Activated CD4-positive, alpha-beta memory T cell treated with anti-CD3 and anti-CD28 coated beads for 36 hours (primary cell): ENCODE results near the gene PRKAG3. TPM values are rescaled to one million over a fixed set of nuclear protein-coding genes. Genes with fewer than 3 reads are reported as not detected.

Experiments
- CTCF ChIA-PET: fragments of 350-600 bp; sonication (Branson Sonifier 250); formaldehyde crosslinking; loops from one replicate; lab custom pipeline; 2021; ENCODE audit warnings: antibody characterized with exemption, inconsistent platforms; lab: Charles Lee
- POLR2A ChIA-PET: fragments of 350-600 bp; sonication (Branson Sonifier 250); formaldehyde crosslinking; loops from one replicate; lab custom pipeline; 2021; ENCODE audit warnings: antibody characterized with exemption; lab: Charles Lee
- DNase-seq: peaks from one replicate; pipeline ENCODE4 v3.0.0-alpha.2; 2020
- H3K27ac Mint-ChIP-seq: one replicate; pipeline ENCODE4 v1.8.0; 2021; ENCODE audit warnings: mixed read lengths
- H3K27me3 Mint-ChIP-seq: one replicate; pipeline ENCODE4 v1.8.0; 2021; ENCODE audit warnings: mixed read lengths
- H3K36me3 Mint-ChIP-seq: one replicate; pipeline ENCODE4 v1.8.0; 2021; ENCODE audit warnings: mixed read lengths
- H3K4me1 Mint-ChIP-seq: one replicate; pipeline ENCODE4 v1.8.0; 2021; ENCODE audit warnings: low read depth, mixed read lengths
- H3K4me3 Mint-ChIP-seq: one replicate; pipeline ENCODE4 v1.8.0; 2021; ENCODE audit warnings: mild to moderate bottlenecking, mixed read lengths
- H3K9me3 Mint-ChIP-seq: one replicate; pipeline ENCODE4 v1.8.0; 2021; ENCODE audit warnings: mixed read lengths
- intact Hi-C: fragments of 100-400 bp; cut with micrococcal nuclease; formaldehyde crosslinking; loops from one replicate; pipeline ENCODE4 v1.15.1; 2023
- total RNA-seq, 2 experiments: library from RNA; stranded (reverse); gene quantifications; one replicate each; pipeline ENCODE4 v1.2.3, GENCODE V29; 2021

The PRKAG3 gene
- total RNA-seq: not detected

- no peak within 1 kb of the TSS for H3K4me3 Mint-ChIP-seq
- no peaks in the 10 kb centered on the region for H3K9me3 Mint-ChIP-seq
- no peaks in the 10 kb centered on the region for H3K36me3 Mint-ChIP-seq
- H3K4me1 Mint-ChIP-seq: no peaks in the 10 kb centered on the region
- ChIA-PET POLR2A (no interaction called here), CTCF (interaction anchor here (0.6 kb wide), 1 partner anchor 13 kb away, joined by 3 read pairs; no protein-coding TSS in a partner anchor)
- DNase-seq: no peak
- intact Hi-C loops: no loop called here
- no peak within 1 kb of the TSS for H3K27ac Mint-ChIP-seq
- peaks cover 30% of the 10 kb centered on the region for H3K27me3 Mint-ChIP-seq
Measured at GRCh38 chr2:218831378-218831990, at the start of gene PRKAG3. PRKAG3 (minus strand) TSS chr2:218831803.

GRCh38 chr2:218880859-218881594, 49.4 kb upstream of the PRKAG3 start:
- H3K4me3 Mint-ChIP-seq: peak overlapping the region; percentile 74
- H3K36me3 Mint-ChIP-seq: no peaks in the 10 kb centered on the region
- no peak for DNase-seq
- no peaks in the 10 kb centered on the region for H3K9me3 Mint-ChIP-seq
- intact Hi-C loops: loop anchor here (1.0 kb wide), 1 partner anchor 15 kb away; no protein-coding TSS in a partner anchor
- H3K27ac Mint-ChIP-seq: peak overlapping the region; percentile 70
- H3K4me1 Mint-ChIP-seq: peaks cover 54% of the 10 kb centered on the region
- H3K27me3 Mint-ChIP-seq: peaks cover 6% of the 10 kb centered on the region
- ChIA-PET CTCF (interaction anchor here (1.1 to 22.6 kb wide), 5 partner anchors 12 to 115 kb away, joined by 3 to 1400 read pairs (median 4); no protein-coding TSS in a partner anchor), POLR2A (interaction anchor here (0.7 to 14.2 kb wide), 2 partner anchors 14 to 23 kb away, joined by 4 to 215 read pairs; no protein-coding TSS in a partner anchor)

- H3K27me3 Mint-ChIP-seq: peaks cover 8% of the 10 kb centered on the region
- peak; percentile 81 for DNase-seq
- peak within 1 kb of the TSS; percentile 78 for H3K27ac Mint-ChIP-seq
- ChIA-PET POLR2A (interaction anchor here (0.7 to 14.2 kb wide), 2 partner anchors 15 to 22 kb away, joined by 4 to 215 read pairs; no protein-coding TSS in a partner anchor), CTCF (interaction anchor here (0.9 to 22.6 kb wide), 7 partner anchors 11 to 116 kb away, joined by 3 to 1400 read pairs (median 4); no protein-coding TSS in a partner anchor)
- no peaks in the 10 kb centered on the region for H3K36me3 Mint-ChIP-seq
- H3K9me3 Mint-ChIP-seq: no peaks in the 10 kb centered on the region
- intact Hi-C loops: loop anchor here (1.0 kb wide), 1 partner anchor 16 kb away; no protein-coding TSS in a partner anchor
- peak within 1 kb of the TSS; percentile 79 for H3K4me3 Mint-ChIP-seq
- H3K4me1 Mint-ChIP-seq: peaks cover 53% of the 10 kb centered on the region
Measured at GRCh38 chr2:218880102-218880858, 48.7 kb upstream of the PRKAG3 start, which contains the start of gene WNT10A. WNT10A (plus strand) TSS chr2:218880852; CDS start chr2:218880996, 144 bp downstream.

- ChIA-PET CTCF (interaction anchor here (0.9 to 22.6 kb wide), 5 partner anchors 10 to 116 kb away, joined by 3 to 1400 read pairs (median 5); no protein-coding TSS in a partner anchor), POLR2A (interaction anchor here (14.2 kb wide), 1 partner anchor 16 kb away, joined by 215 read pairs; no protein-coding TSS in a partner anchor)
- intact Hi-C loops: loop anchor here (1.0 to 5.0 kb wide), 2 partner anchors 17 to 103 kb away; no protein-coding TSS in a partner anchor
- no peak for DNase-seq
- Mint-ChIP-seq H3K4me3 (peak overlapping the region; percentile 79), H3K4me1 (peaks cover 48% of the 10 kb centered on the region), H3K9me3 (no peaks in the 10 kb centered on the region), H3K27me3 (peaks cover 9% of the 10 kb centered on the region), H3K27ac (peak overlapping the region; percentile 67), H3K36me3 (no peaks in the 10 kb centered on the region)
Measured at GRCh38 chr2:218879776-218880101, 48.1 kb upstream of the PRKAG3 start.

GRCh38 chr2:218878926-218879761, 47.5 kb upstream of the PRKAG3 start:
- H3K4me1 Mint-ChIP-seq: peaks cover 43% of the 10 kb centered on the region
- peak overlapping the region; percentile 67 for H3K27ac Mint-ChIP-seq

GRCh38 chr2:218878486-218878885, 46.9 kb upstream of the PRKAG3 start:
- Mint-ChIP-seq H3K27me3 (peaks cover 17% of the 10 kb centered on the region), H3K9me3 (no peaks in the 10 kb centered on the region), H3K4me3 (no peak overlapping the region), H3K4me1 (peaks cover 41% of the 10 kb centered on the region), H3K36me3 (no peaks in the 10 kb centered on the region), H3K27ac (peak overlapping the region; percentile 23)
- ChIA-PET CTCF (interaction anchor here (0.8 to 22.6 kb wide), 3 partner anchors 16 to 116 kb away, joined by 3 to 1400 read pairs (median 9); no protein-coding TSS in a partner anchor), POLR2A (interaction anchor here (14.2 kb wide), 1 partner anchor 17 kb away, joined by 215 read pairs; no protein-coding TSS in a partner anchor)
- DNase-seq: no peak
- intact Hi-C loops: loop anchor here (5.0 kb wide), 1 partner anchor 104 kb away; no protein-coding TSS in a partner anchor

More at GRCh38 chr2:218878926-218879761, 47.5 kb upstream of the PRKAG3 start:
- ChIA-PET POLR2A (interaction anchor here (14.2 kb wide), 1 partner anchor 16 kb away, joined by 215 read pairs; no protein-coding TSS in a partner anchor), CTCF (interaction anchor here (0.9 to 22.6 kb wide), 6 partner anchors 10 to 117 kb away, joined by 3 to 1400 read pairs (median 6); no protein-coding TSS in a partner anchor)
- peak overlapping the region; percentile 79 for H3K4me3 Mint-ChIP-seq
- peaks cover 14% of the 10 kb centered on the region for H3K27me3 Mint-ChIP-seq
- H3K9me3 Mint-ChIP-seq: no peaks in the 10 kb centered on the region
- intact Hi-C loops: loop anchor here (5.0 kb wide), 1 partner anchor 103 kb away; no protein-coding TSS in a partner anchor
- no peak for DNase-seq
- H3K36me3 Mint-ChIP-seq: no peaks in the 10 kb centered on the region

GRCh38 chr2:218877891-218878290, 46.3 kb upstream of the PRKAG3 start:
- H3K27me3 Mint-ChIP-seq: peaks cover 22% of the 10 kb centered on the region
- ChIA-PET POLR2A (interaction anchor here (14.2 kb wide), 1 partner anchor 18 kb away, joined by 215 read pairs; no protein-coding TSS in a partner anchor), CTCF (interaction anchor here (0.8 to 22.6 kb wide), 7 partner anchors 17 to 119 kb away, joined by 3 to 1400 read pairs (median 9); no protein-coding TSS in a partner anchor)
- DNase-seq: no peak
- peaks cover 41% of the 10 kb centered on the region for H3K4me1 Mint-ChIP-seq
- no peak overlapping the region for H3K27ac Mint-ChIP-seq
- no peak overlapping the region for H3K4me3 Mint-ChIP-seq
- intact Hi-C loops: loop anchor here (5.0 kb wide), 1 partner anchor 104 kb away; no protein-coding TSS in a partner anchor
- H3K9me3 Mint-ChIP-seq: no peaks in the 10 kb centered on the region
- H3K36me3 Mint-ChIP-seq: no peaks in the 10 kb centered on the region

- no peak overlapping the region for H3K4me3 Mint-ChIP-seq
- DNase-seq: no peak
- peaks cover 37% of the 10 kb centered on the region for H3K4me1 Mint-ChIP-seq
- ChIA-PET CTCF (interaction anchor here (0.8 to 22.6 kb wide), 19 partner anchors 11 to 591 kb away, joined by 3 to 1400 read pairs (median 6); partner anchors contain the start of gene WNT6), POLR2A (interaction anchor here (14.2 kb wide), 1 partner anchor 18 kb away, joined by 215 read pairs; no protein-coding TSS in a partner anchor)
- H3K9me3 Mint-ChIP-seq: no peaks in the 10 kb centered on the region
- no peak overlapping the region for H3K27ac Mint-ChIP-seq
- H3K27me3 Mint-ChIP-seq: peaks cover 28% of the 10 kb centered on the region
- intact Hi-C loops: loop anchor here (5.0 kb wide), 1 partner anchor 105 kb away; no protein-coding TSS in a partner anchor
- H3K36me3 Mint-ChIP-seq: no peaks in the 10 kb centered on the region
Measured at GRCh38 chr2:218877331-218877730, 45.7 kb upstream of the PRKAG3 start.

- intact Hi-C loops: loop anchor here (1.0 to 5.0 kb wide), 2 partner anchors 22 to 106 kb away; no protein-coding TSS in a partner anchor
- peak overlapping the region; percentile 3 for H3K27ac Mint-ChIP-seq
- DNase-seq: peak; percentile 82
- POLR2A ChIA-PET: interaction anchor here (0.6 to 14.2 kb wide), 3 partner anchors 19 to 142 kb away, joined by 3 to 215 read pairs (median 4); no protein-coding TSS in a partner anchor
- H3K4me1 Mint-ChIP-seq: peaks cover 38% of the 10 kb centered on the region
- no peak overlapping the region for H3K4me3 Mint-ChIP-seq
- no peaks in the 10 kb centered on the region for H3K9me3 Mint-ChIP-seq
- H3K36me3 Mint-ChIP-seq: no peaks in the 10 kb centered on the region
- peaks cover 32% of the 10 kb centered on the region for H3K27me3 Mint-ChIP-seq
- CTCF ChIA-PET: interaction anchor here (0.7 to 22.6 kb wide), 46 partner anchors 10 to 622 kb away, joined by 3 to 1400 read pairs (median 4); partner anchors contain the start of genes CDK5R2, GMPPA and WNT6
Measured at GRCh38 chr2:218876562-218877219, 45.1 kb upstream of the PRKAG3 start.
